Muscle of leg (tissue), 11 donors: ENCODE results near the gene DLG2. TPM values are rescaled to one million over a fixed set of nuclear protein-coding genes. Genes with fewer than 3 reads are reported as not detected.

ENCODE experiments used
- DNase-seq: peaks from one replicate; pipeline ENCODE4 v3.0.0; 2013
- H3K27ac ChIP-seq: one replicate; pipeline ENCODE4 v1.5.1; 2013; ENCODE audit warnings: mild to moderate bottlenecking, low read length, control low read depth
- H3K27me3 ChIP-seq: one replicate; pipeline ENCODE4 v1.6.1; 2013; ENCODE audit warnings: low read length; ENCODE audit not compliant: control insufficient read depth, insufficient read depth
- H3K36me3 ChIP-seq: one replicate; pipeline ENCODE4 v1.6.1; 2013; ENCODE audit warnings: low read length; ENCODE audit not compliant: control insufficient read depth, insufficient read depth
- H3K4me1 ChIP-seq: one replicate; pipeline ENCODE4 v1.6.1; 2013; ENCODE audit warnings: low read length; ENCODE audit not compliant: control insufficient read depth, insufficient read depth
- H3K4me3 ChIP-seq: one replicate; pipeline ENCODE4 v1.5.1; 2013; ENCODE audit warnings: low read length, control low read depth
- H3K9me3 ChIP-seq: replicated peaks from 2 replicates; pipeline ENCODE4 v1.6.1; 2013; ENCODE audit warnings: low read depth, low read length; ENCODE audit not compliant: control insufficient read depth
- WGBS: methylation state at CpG from one replicate; pipeline ENCODE4 v1.1.5; 2013; ENCODE audit warnings: missing lambda C conversion rate; ENCODE audit not compliant: insufficient coverage; 5-methylcytosine and 5-hydroxymethylcytosine counted together
- polyA plus RNA-seq, 8 donors: library from polyadenylated mRNA; unstranded; fragments of 120-200 nt; gene quantifications; one replicate each; pipeline versions ENCODE4 v1.2.1 to v1.2.3, GENCODE V29; 2013; ENCODE audit warnings: inconsistent platforms in 1 of 8, low replicate concordance in 1 of 8; ENCODE audit not compliant: insufficient read length in 8 of 8, insufficient read depth in 1 of 8
- total RNA-seq: library from RNA; stranded (reverse); fragments of 120-200 nt; gene quantifications from one replicate; pipeline ENCODE4 v1.2.4, GENCODE V29; 2013

DLG2 gene
- total and polyA plus RNA-seq, 9 donors = 6.4 to 19.3 (median 11.0) TPM

- Histone ChIP-seq H3K27ac (no peak overlapping the region), H3K4me3 (no peak overlapping the region), H3K4me1 (no peaks in the 10 kb centered on the region), H3K36me3 (no peaks in the 10 kb centered on the region), H3K9me3 (no peaks in the 10 kb centered on the region), H3K27me3 (no peaks in the 10 kb centered on the region)
- DNase-seq = no peak
These were observed 863.2 kb downstream of the DLG2 start for GRCh38 chr11:84763931-84764330.

- no peak overlapping the region for H3K27ac ChIP-seq
- H3K4me3 ChIP-seq = no peak overlapping the region
- 100% methylated on average over 1 of the region's 2 CpGs for WGBS
- no peak for DNase-seq
- no peaks in the 10 kb centered on the region for H3K4me1 ChIP-seq
- no peaks in the 10 kb centered on the region for H3K27me3 ChIP-seq
- no peaks in the 10 kb centered on the region for H3K36me3 ChIP-seq
- H3K9me3 ChIP-seq = no peaks in the 10 kb centered on the region
These were observed 869.4 kb downstream of the DLG2 start for GRCh38 chr11:84757711-84758110.

GRCh38 chr11:84751371-84751770 lies 875.8 kb downstream of the DLG2 start:
- H3K27ac ChIP-seq = no peak overlapping the region
- H3K4me3 ChIP-seq = no peak overlapping the region
- H3K36me3 ChIP-seq = no peaks in the 10 kb centered on the region
- H3K9me3 ChIP-seq = no peaks in the 10 kb centered on the region
- no peak for DNase-seq
- no peaks in the 10 kb centered on the region for H3K27me3 ChIP-seq
- no CpG with 5 or more reads among the region's 2 CpGs for WGBS
- no peaks in the 10 kb centered on the region for H3K4me1 ChIP-seq

GRCh38 chr11:84747871-84748270 lies 879.3 kb downstream of the DLG2 start:
- no peak overlapping the region for H3K4me3 ChIP-seq
- peak; percentile 1 for DNase-seq
- H3K27ac ChIP-seq = no peak overlapping the region
- H3K9me3 ChIP-seq = no peaks in the 10 kb centered on the region
- no peaks in the 10 kb centered on the region for H3K27me3 ChIP-seq
- no peaks in the 10 kb centered on the region for H3K36me3 ChIP-seq
- no peaks in the 10 kb centered on the region for H3K4me1 ChIP-seq
- no CpG with 5 or more reads among the region's 2 CpGs for WGBS

- H3K4me1 ChIP-seq = no peaks in the 10 kb centered on the region
- H3K4me3 ChIP-seq = no peak overlapping the region
- H3K27me3 ChIP-seq = no peaks in the 10 kb centered on the region
- H3K27ac ChIP-seq = no peak overlapping the region
- 63% methylated on average over 1 of the region's 1 CpG for WGBS
- no peak for DNase-seq
- H3K9me3 ChIP-seq = no peaks in the 10 kb centered on the region
- H3K36me3 ChIP-seq = no peaks in the 10 kb centered on the region
These were observed 887.1 kb downstream of the DLG2 start for GRCh38 chr11:84740050-84740449.

GRCh38 chr11:84724256-84724655 lies 902.9 kb downstream of the DLG2 start:
- Histone ChIP-seq H3K4me1 (peaks cover 9% of the 10 kb centered on the region), H3K27ac (no peak overlapping the region), H3K36me3 (no peaks in the 10 kb centered on the region), H3K4me3 (no peak overlapping the region), H3K27me3 (peaks cover 7% of the 10 kb centered on the region), H3K9me3 (no peaks in the 10 kb centered on the region)
- DNase-seq = peak; percentile 34
- WGBS = no CpG with 5 or more reads among the region's 1 CpG

- Histone ChIP-seq H3K36me3 (no peaks in the 10 kb centered on the region), H3K27me3 (peaks cover 7% of the 10 kb centered on the region), H3K9me3 (no peaks in the 10 kb centered on the region), H3K27ac (no peak overlapping the region), H3K4me3 (no peak overlapping the region), H3K4me1 (peaks cover 9% of the 10 kb centered on the region)
- 25% methylated on average over 1 of the region's 3 CpGs for WGBS
- DNase-seq = no peak
These were observed 904.5 kb downstream of the DLG2 start for GRCh38 chr11:84722583-84723108.

- Histone ChIP-seq H3K27ac (no peak overlapping the region), H3K36me3 (no peaks in the 10 kb centered on the region), H3K4me1 (peaks cover 9% of the 10 kb centered on the region), H3K27me3 (peaks cover 7% of the 10 kb centered on the region), H3K9me3 (no peaks in the 10 kb centered on the region), H3K4me3 (no peak overlapping the region)
- peak; percentile 1 for DNase-seq
- WGBS = no CpG with 5 or more reads among the region's 1 CpG
These were observed 905.6 kb downstream of the DLG2 start for GRCh38 chr11:84721561-84721961.

- Histone ChIP-seq H3K4me1 (peaks cover 9% of the 10 kb centered on the region), H3K4me3 (peak overlapping the region; percentile 46), H3K9me3 (no peaks in the 10 kb centered on the region), H3K27me3 (peaks cover 7% of the 10 kb centered on the region), H3K27ac (no peak overlapping the region), H3K36me3 (no peaks in the 10 kb centered on the region)
- DNase-seq = peak; percentile 32
- WGBS = under 1% methylated on average over 22 of the region's 29 CpGs
These were observed 906.3 kb downstream of the DLG2 start for GRCh38 chr11:84720706-84721402.

- DNase-seq = peak; percentile 3
- H3K9me3 ChIP-seq = no peaks in the 10 kb centered on the region
- peaks cover 9% of the 10 kb centered on the region for H3K4me1 ChIP-seq
- WGBS = 3% methylated on average over 11 of the region's 26 CpGs
- H3K27me3 ChIP-seq = peaks cover 7% of the 10 kb centered on the region
- no peak overlapping the region for H3K27ac ChIP-seq
- no peaks in the 10 kb centered on the region for H3K36me3 ChIP-seq
- peak overlapping the region; percentile 46 for H3K4me3 ChIP-seq
These were observed 907.1 kb downstream of the DLG2 start for GRCh38 chr11:84719935-84720577.
